PFSK-1 (cell line): Measurements from ENCODE around the gene ATIC.

Experiments
- FOXP2 ChIP-seq: optimal IDR thresholded peaks from 2 replicates; pipeline ENCODE3; 2011; ENCODE audit warnings: borderline replicate concordance, control low read depth, inconsistent platforms; ENCODE audit not compliant: insufficient read depth; ENCODE audit errors: extremely low read length, extremely low read depth
- POLR2AphosphoS5 ChIP-seq: IDR thresholded peaks from 2 replicates; pipeline ENCODE4 v1.6.1; 2012; ENCODE audit warnings: low read depth, mild to moderate bottlenecking, control low read depth, low read length, moderate library complexity
- SIN3A ChIP-seq: IDR thresholded peaks from 2 replicates; pipeline ENCODE4 v1.6.1; 2012; ENCODE audit warnings: mild to moderate bottlenecking, low read length, moderate library complexity, borderline replicate concordance; ENCODE audit not compliant: insufficient read depth
- TAF1 ChIP-seq: IDR thresholded peaks from 2 replicates; pipeline ENCODE4 v1.6.1; 2012; ENCODE audit warnings: low read length, control low read depth, borderline replicate concordance; ENCODE audit not compliant: insufficient read depth
- TF ChIP-seq, protein P1 (sequence below), 2 experiments: IDR thresholded peaks; 2 replicates each; pipeline versions ENCODE4 v1.6.1 to v1.8.0; 2011 to 2012; ENCODE audit warnings: low read depth in 2 of 2, low read length in 2 of 2, control low read depth in 1 of 2, inconsistent platforms in 1 of 2, mild to moderate bottlenecking in 1 of 2, moderate library complexity in 1 of 2; ENCODE audit not compliant: insufficient read depth in 1 of 2

- TF ChIP-seq TAF1, result no peak
- TF ChIP-seq POLR2AphosphoS5, result no peak
- TF ChIP-seq, protein P1, sequence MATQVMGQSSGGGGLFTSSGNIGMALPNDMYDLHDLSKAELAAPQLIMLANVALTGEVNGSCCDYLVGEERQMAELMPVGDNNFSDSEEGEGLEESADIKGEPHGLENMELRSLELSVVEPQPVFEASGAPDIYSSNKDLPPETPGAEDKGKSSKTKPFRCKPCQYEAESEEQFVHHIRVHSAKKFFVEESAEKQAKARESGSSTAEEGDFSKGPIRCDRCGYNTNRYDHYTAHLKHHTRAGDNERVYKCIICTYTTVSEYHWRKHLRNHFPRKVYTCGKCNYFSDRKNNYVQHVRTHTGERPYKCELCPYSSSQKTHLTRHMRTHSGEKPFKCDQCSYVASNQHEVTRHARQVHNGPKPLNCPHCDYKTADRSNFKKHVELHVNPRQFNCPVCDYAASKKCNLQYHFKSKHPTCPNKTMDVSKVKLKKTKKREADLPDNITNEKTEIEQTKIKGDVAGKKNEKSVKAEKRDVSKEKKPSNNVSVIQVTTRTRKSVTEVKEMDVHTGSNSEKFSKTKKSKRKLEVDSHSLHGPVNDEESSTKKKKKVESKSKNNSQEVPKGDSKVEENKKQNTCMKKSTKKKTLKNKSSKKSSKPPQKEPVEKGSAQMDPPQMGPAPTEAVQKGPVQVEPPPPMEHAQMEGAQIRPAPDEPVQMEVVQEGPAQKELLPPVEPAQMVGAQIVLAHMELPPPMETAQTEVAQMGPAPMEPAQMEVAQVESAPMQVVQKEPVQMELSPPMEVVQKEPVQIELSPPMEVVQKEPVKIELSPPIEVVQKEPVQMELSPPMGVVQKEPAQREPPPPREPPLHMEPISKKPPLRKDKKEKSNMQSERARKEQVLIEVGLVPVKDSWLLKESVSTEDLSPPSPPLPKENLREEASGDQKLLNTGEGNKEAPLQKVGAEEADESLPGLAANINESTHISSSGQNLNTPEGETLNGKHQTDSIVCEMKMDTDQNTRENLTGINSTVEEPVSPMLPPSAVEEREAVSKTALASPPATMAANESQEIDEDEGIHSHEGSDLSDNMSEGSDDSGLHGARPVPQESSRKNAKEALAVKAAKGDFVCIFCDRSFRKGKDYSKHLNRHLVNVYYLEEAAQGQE (IDR thresholded peaks at IDR 0.05; ENCODE audit: insufficient read depth in 1 of 2, low read depth in 2 of 2, low read length in 2 of 2), result no peak
- no peak for TF ChIP-seq FOXP2
- TF ChIP-seq SIN3A, result no peak
These were observed 63.6 kb downstream of the ATIC start for GRCh38 chr2:215375467-215375830.
